ENCODE measurements around the gene CALHM2.

- TF ChIP-seq CTCF (IDR thresholded peaks at IDR 0.05) = no peak
- TF ChIP-seq EZH2 (IDR thresholded peaks at IDR 0.05; ENCODE audit: borderline replicate concordance, insufficient read depth, low read depth, low read length, poor library complexity, severe bottlenecking) = no peak
Measured at GRCh38 chr10:103447187-103447586, 5.0 kb downstream of the CALHM2 start.

Data from B cell (primary cell).